ENCODE data around the gene CBX5. TPM values are rescaled to one million over a fixed set of nuclear protein-coding genes. Genes with fewer than 3 reads are reported as not detected.

CBX5 gene
- total RNA-seq, 1 donor from 2014 or later: 52.3 TPM

- H3K36me3 ChIP-seq: peaks cover 13% of the 10 kb centered on the region
- TF ChIP-seq CTCF (IDR thresholded peaks at IDR 0.05): no peak
- no peaks in the 10 kb centered on the region for H3K4me1 ChIP-seq
- intact Hi-C loops (cut with DNase I): no loop called here
- H3K4me3 ChIP-seq: no peak overlapping the region
- no peaks in the 10 kb centered on the region for H3K9me3 ChIP-seq
- no peak for ATAC-seq
- no peak overlapping the region for H3K27ac ChIP-seq
- DNase-seq: no peak
- no peaks in the 10 kb centered on the region for H3K27me3 ChIP-seq
Observed at GRCh38 chr12:54272214-54272613, 7.7 kb downstream of the CBX5 start.

GRCh38 chr12:54270345-54270744 lies 9.6 kb downstream of the CBX5 start:
- no peak for DNase-seq
- TF ChIP-seq CTCF (IDR thresholded peaks at IDR 0.05): no peak
- Histone ChIP-seq H3K36me3 (peaks cover 13% of the 10 kb centered on the region), H3K27ac (no peak overlapping the region), H3K4me3 (no peak overlapping the region), H3K9me3 (no peaks in the 10 kb centered on the region), H3K4me1 (no peaks in the 10 kb centered on the region), H3K27me3 (no peaks in the 10 kb centered on the region)
- intact Hi-C loops (cut with DNase I): no loop called here
- ATAC-seq: no peak

GRCh38 chr12:54266852-54267251 lies 13.1 kb downstream of the CBX5 start:
- no peak for ATAC-seq
- Histone ChIP-seq H3K4me3 (no peak overlapping the region), H3K27me3 (no peaks in the 10 kb centered on the region), H3K36me3 (no peaks in the 10 kb centered on the region), H3K9me3 (no peaks in the 10 kb centered on the region), H3K27ac (no peak overlapping the region), H3K4me1 (peaks cover 11% of the 10 kb centered on the region)
- intact Hi-C loops (cut with DNase I): no loop called here
- no peak for TF ChIP-seq CTCF (IDR thresholded peaks at IDR 0.05)
- no peak for DNase-seq

- DNase-seq: no peak
- no peak for TF ChIP-seq CTCF (IDR thresholded peaks at IDR 0.05)
- H3K4me1 ChIP-seq: peaks cover 14% of the 10 kb centered on the region
- no peaks in the 10 kb centered on the region for H3K27me3 ChIP-seq
- no peak overlapping the region for H3K4me3 ChIP-seq
- H3K9me3 ChIP-seq: no peaks in the 10 kb centered on the region
- ATAC-seq: no peak
- intact Hi-C loops (cut with DNase I): no loop called here
- no peaks in the 10 kb centered on the region for H3K36me3 ChIP-seq
- H3K27ac ChIP-seq: no peak overlapping the region
Observed at GRCh38 chr12:54265364-54265812, 14.5 kb downstream of the CBX5 start.

GRCh38 chr12:54262403-54262925 lies 17.5 kb downstream of the CBX5 start:
- Histone ChIP-seq H3K36me3 (no peaks in the 10 kb centered on the region), H3K4me3 (no peak overlapping the region), H3K9me3 (no peaks in the 10 kb centered on the region), H3K27me3 (no peaks in the 10 kb centered on the region), H3K4me1 (peaks cover 34% of the 10 kb centered on the region), H3K27ac (no peak overlapping the region)
- no peak for ATAC-seq
- intact Hi-C loops (cut with DNase I): no loop called here
- TF ChIP-seq CTCF (IDR thresholded peaks at IDR 0.05): no peak
- DNase-seq: no peak
